Esophagus muscularis mucosa (tissue), 4 donors: ENCODE results near the gene SLC25A1. TPM values are rescaled to one million over a fixed set of nuclear protein-coding genes. Genes with fewer than 3 reads are reported as not detected.

ENCODE experiments used
- DNase-seq: peaks from one replicate; pipeline ENCODE4 v3.0.0-alpha.2; 2017; ENCODE audit errors: extremely low spot score
- H3K27ac ChIP-seq, 4 donors: fragments of 200-600 bp; sonication (generic); replicated peaks in 1 of 4; 1 replicate in 3 of 4; 2 replicates in 1 of 4; pipeline ENCODE4 v1.5.1; 2016 to 2019; ENCODE audit warnings: mild to moderate bottlenecking in 1 of 4
- H3K27me3 ChIP-seq, 4 donors: fragments of 200-600 bp; sonication (generic); one replicate each; pipeline versions ENCODE4 v1.5.1 to v1.6.0; 2016 to 2019
- H3K36me3 ChIP-seq, 4 donors: fragments of 200-600 bp; sonication (generic); one replicate each; pipeline ENCODE4 v1.5.1; 2016 to 2019
- H3K4me1 ChIP-seq, 4 donors: fragments of 200-600 bp; sonication (generic); one replicate each; pipeline ENCODE4 v1.5.1; 2016 to 2019
- H3K4me3 ChIP-seq, 4 donors: fragments of 200-600 bp; sonication (generic); 1 replicate in 2 of 4; 2 replicates in 2 of 4; pipeline ENCODE4 v1.5.1; 2016 to 2019; ENCODE audit warnings: mild to moderate bottlenecking in 4 of 4, moderate library complexity in 1 of 4
- H3K9me3 ChIP-seq, 4 donors: fragments of 200-600 bp; sonication (generic); 1 replicate in 3 of 4; 2 replicates in 1 of 4; pipeline ENCODE4 v1.5.1; 2016 to 2019
- CTCF ChIP-seq, 3 experiments: fragments of 200-600 bp in 2 of 3; fragments of 450-650 bp in 1 of 3; sonication (generic) in 2 of 3; IDR thresholded peaks; one replicate each; pipeline ENCODE4 v1.5.1; 2017 to 2019; ENCODE audit warnings: antibody characterized with exemption in 3 of 3, mild to moderate bottlenecking in 2 of 3, moderate library complexity in 1 of 3
- EP300 ChIP-seq: sonication (generic); formaldehyde crosslinking; IDR thresholded peaks from one replicate; pipeline ENCODE4 v1.6.1; 2017; ENCODE audit warnings: antibody characterized with exemption
- POLR2A ChIP-seq: fragments of 450-650 bp; IDR thresholded peaks from one replicate; pipeline ENCODE4 v1.6.1; 2017; ENCODE audit warnings: antibody characterized with exemption, moderate library complexity, mild to moderate bottlenecking, low read depth
- POLR2AphosphoS5 ChIP-seq, 2 donors: sonication (generic); formaldehyde crosslinking; IDR thresholded peaks; one replicate each; pipeline ENCODE4 v1.6.1; 2017; ENCODE audit warnings: antibody characterized with exemption in 2 of 2
- WGBS: methylation state at CpG from one replicate; pipeline ENCODE4 v1.1.5; 2018; 5-methylcytosine and 5-hydroxymethylcytosine counted together
- intact Hi-C: fragments of 100-400 bp; cut with DNase I; formaldehyde crosslinking; loops from one replicate; pipeline ENCODE4 v1.15.1; 2023
- total RNA-seq, 4 donors: library from RNA; depleted of rRNA; stranded (reverse); fragments of >200 nt; gene quantifications; one replicate each; pipeline versions ENCODE4 v1.1.0 to v1.2.1, GENCODE V29; 2016

SLC25A1 gene
- total RNA-seq, 4 donors from 2014 or later, result 57.3 to 88.9 (median 71.8) TPM

- WGBS, result 94% methylated on average over 20 of the region's 27 CpGs
- Histone ChIP-seq H3K36me3 (peaks cover 28 to 50% (median 46%) of the 10 kb centered on the region in 4 donors), H3K27ac (no peak within 1 kb of the TSS), H3K9me3 (no peaks in the 10 kb centered on the region), H3K4me1 (no peaks in the 10 kb centered on the region), H3K27me3 (no peaks in the 10 kb centered on the region), H3K4me3 (no peak within 1 kb of the TSS)
- TF ChIP-seq POLR2A (no peak), CTCF (IDR thresholded peaks at IDR 0.05) (no peak), EP300 (no peak), POLR2AphosphoS5 (IDR thresholded peaks at IDR 0.05) (no peak)
- intact Hi-C loops, result no loop called here
- no peak for DNase-seq
Observed at GRCh38 chr22:19130959-19131684, 47.4 kb downstream of the SLC25A1 start, which contains the start of gene TSSK2. TSS of gene TSSK2 (plus strand) at chr22:19131308. CDS start at chr22:19131400, 92 bp downstream.

GRCh38 chr22:19129871-19130270, 48.7 kb downstream of the SLC25A1 start:
- no peak for DNase-seq
- no peaks in the 10 kb centered on the region for H3K4me1 ChIP-seq
- H3K27me3 ChIP-seq, result no peaks in the 10 kb centered on the region
- no peak for TF ChIP-seq POLR2A
- no peak for TF ChIP-seq EP300
- TF ChIP-seq CTCF (IDR thresholded peaks at IDR 0.05), result no peak
- no peak for TF ChIP-seq POLR2AphosphoS5 (IDR thresholded peaks at IDR 0.05)
- intact Hi-C loops, result no loop called here
- H3K9me3 ChIP-seq, result no peaks in the 10 kb centered on the region
- no peak overlapping the region for H3K27ac ChIP-seq
- H3K4me3 ChIP-seq, result no peak overlapping the region
- WGBS, result 92% methylated on average over 8 of the region's 8 CpGs
- peaks cover 21 to 37% (median 34%) of the 10 kb centered on the region in 4 donors for H3K36me3 ChIP-seq

GRCh38 chr22:19128946-19129727, 49.4 kb downstream of the SLC25A1 start:
- WGBS, result 91% methylated on average over 7 of the region's 7 CpGs
- H3K27ac ChIP-seq, result no peak overlapping the region
- intact Hi-C loops, result no loop called here

GRCh38 chr22:19128009-19128401, 50.5 kb downstream of the SLC25A1 start:
- no peak overlapping the region for H3K4me3 ChIP-seq
- peaks cover 2% of the 10 kb centered on the region in 4 donors for H3K4me1 ChIP-seq
- H3K36me3 ChIP-seq, result peaks cover 3 to 19% (median 16%) of the 10 kb centered on the region in 4 donors
- no peaks in the 10 kb centered on the region for H3K9me3 ChIP-seq
- no peaks in the 10 kb centered on the region for H3K27me3 ChIP-seq
- intact Hi-C loops, result no loop called here
- 94% methylated on average over 4 of the region's 7 CpGs for WGBS
- H3K27ac ChIP-seq, result no peak overlapping the region
- no peak for DNase-seq
- no peak for TF ChIP-seq POLR2AphosphoS5 (IDR thresholded peaks at IDR 0.05)
- no peak for TF ChIP-seq POLR2A
- TF ChIP-seq CTCF (IDR thresholded peaks at IDR 0.05), result no peak
- TF ChIP-seq EP300, result no peak

More at GRCh38 chr22:19128946-19129727, 49.4 kb downstream of the SLC25A1 start:
- H3K9me3 ChIP-seq, result no peaks in the 10 kb centered on the region
- no peaks in the 10 kb centered on the region for H3K4me1 ChIP-seq
- TF ChIP-seq POLR2AphosphoS5 (IDR thresholded peaks at IDR 0.05) (no peak), CTCF (IDR thresholded peaks at IDR 0.05) (no peak), EP300 (no peak), POLR2A (no peak)
- H3K4me3 ChIP-seq, result no peak overlapping the region
- H3K27me3 ChIP-seq, result no peaks in the 10 kb centered on the region
- DNase-seq, result no peak
- peaks cover 14 to 30% (median 27%) of the 10 kb centered on the region in 4 donors for H3K36me3 ChIP-seq
